Uterus (tissue), 4 donors: ENCODE results near the gene SLC35G1. TPM values are rescaled to one million over a fixed set of nuclear protein-coding genes. Genes with fewer than 3 reads are reported as not detected.
A peak's percentile ranks its signal among the peaks of the same experiment; 100 is the strongest.

Experiments
- DNase-seq, 2 donors: peaks; one replicate each; pipeline ENCODE4 v3.0.0-alpha.2; 2019 to 2020
- H3K27ac ChIP-seq, 2 donors: fragments of 200-600 bp; sonication (generic); 1 replicate in 1 of 2; 2 replicates in 1 of 2; pipeline ENCODE4 v1.5.1; 2016 to 2018
- H3K27me3 ChIP-seq, 2 donors: fragments of 200-600 bp; sonication (generic); one replicate each; pipeline ENCODE4 v1.5.1; 2018 to 2019; ENCODE audit warnings: control low read depth in 1 of 2
- H3K36me3 ChIP-seq, 2 donors: fragments of 200-600 bp; sonication (generic); one replicate each; pipeline ENCODE4 v1.5.1; 2019; ENCODE audit warnings: control low read depth in 1 of 2
- H3K4me1 ChIP-seq, 2 donors: fragments of 200-600 bp; sonication (generic); one replicate each; pipeline ENCODE4 v1.5.1; 2018 to 2019; ENCODE audit warnings: control low read depth in 1 of 2
- H3K4me3 ChIP-seq, 2 donors: fragments of 200-600 bp; sonication (generic); 1 replicate in 1 of 2; 2 replicates in 1 of 2; pipeline ENCODE4 v1.5.1; 2018 to 2019; ENCODE audit warnings: mild to moderate bottlenecking in 1 of 2
- H3K9me3 ChIP-seq, 2 donors: fragments of 200-600 bp; sonication (generic); one replicate each; pipeline ENCODE4 v1.5.1; 2019; ENCODE audit warnings: control low read depth in 1 of 2
- CTCF ChIP-seq, 4 experiments: fragments of 200-600 bp in 2 of 4; fragments of 450-650 bp in 2 of 4; sonication (generic) in 2 of 4; IDR thresholded peaks; one replicate each; pipeline ENCODE4 v1.5.1; 2016 to 2019; ENCODE audit warnings: antibody characterized with exemption in 4 of 4, mild to moderate bottlenecking in 2 of 4, moderate library complexity in 1 of 4
- POLR2A ChIP-seq, 2 donors: fragments of 450-650 bp; IDR thresholded peaks; one replicate each; pipeline ENCODE4 v1.6.1; 2016; ENCODE audit warnings: antibody characterized with exemption in 2 of 2, mild to moderate bottlenecking in 1 of 2, moderate library complexity in 1 of 2
- intact Hi-C: fragments of 100-400 bp; cut with DNase I; formaldehyde crosslinking; loops from one replicate; pipeline ENCODE4 v1.15.1; 2023; ENCODE audit warnings: low total_unique reads
- total RNA-seq, 4 donors: library from RNA; depleted of rRNA in 3 of 4; stranded (reverse); fragments of >200 nt in 3 of 4; gene quantifications; one replicate each; pipeline versions ENCODE4 v1.1.0 to v1.2.4, GENCODE V29; 2014 to 2023
- donor health status: DM: yes; HTN: yes; CAD: no.

SLC35G1 gene
- total RNA-seq, 4 donors from 2014 or later, result 2.8 to 6.7 (median 4.8) TPM

DNA sequence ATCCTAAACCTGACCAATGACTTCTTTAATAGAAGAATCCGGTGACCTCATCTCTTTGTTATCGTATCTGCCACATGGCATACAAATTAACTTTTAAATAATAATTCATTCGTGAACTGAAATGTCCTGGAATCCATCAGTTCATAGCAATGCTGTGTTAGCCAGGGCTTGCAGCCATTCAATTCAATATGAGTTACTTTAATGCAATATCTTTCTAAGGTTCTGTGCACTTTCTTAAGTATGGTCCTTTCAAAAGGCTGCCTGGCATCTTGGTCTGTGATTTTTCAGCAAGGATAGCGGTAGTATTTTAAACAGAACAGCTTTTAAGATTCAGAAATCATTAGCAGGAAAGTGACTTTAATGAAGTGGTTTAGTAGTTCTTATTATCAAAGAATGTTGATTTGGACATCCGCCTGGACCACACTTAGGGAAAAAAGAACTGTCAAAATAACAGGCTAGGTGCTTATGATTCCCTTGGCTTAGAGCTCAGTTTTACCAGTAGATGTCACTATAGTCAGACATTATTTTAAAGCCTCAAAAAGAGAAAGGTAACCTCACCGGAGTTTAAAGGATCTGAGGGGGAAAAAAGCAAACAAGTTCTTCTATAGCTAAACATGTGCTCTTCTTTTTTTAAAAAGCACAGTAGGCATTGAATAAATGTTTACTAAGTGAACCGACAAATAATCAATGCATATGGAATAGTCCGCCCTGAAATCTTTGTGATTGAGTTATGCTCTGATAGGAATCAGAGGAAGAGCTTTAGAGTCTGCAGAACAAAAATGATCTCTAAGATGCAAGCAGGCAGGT, 22.7 kb downstream of the SLC35G1 start:
- Histone ChIP-seq H3K27me3 (no peaks in the 10 kb centered on the region), H3K36me3 (no peaks in the 10 kb centered on the region), H3K9me3 (no peaks in the 10 kb centered on the region), H3K4me1 (no peaks in the 10 kb centered on the region), H3K4me3 (no peak overlapping the region), H3K27ac (peak overlapping the region in 1 of 2 donors; percentile 55)
- DNase-seq, result no peak
- intact Hi-C loops, result loop anchor here (5.0 kb wide), 1 partner anchor 406 kb away; no protein-coding TSS in a partner anchor
- no peak for TF ChIP-seq POLR2A (IDR thresholded peaks at IDR 0.05)
- peak; percentile 59 to 66 (median 64) for TF ChIP-seq CTCF (IDR thresholded peaks at IDR 0.05)

DNA sequence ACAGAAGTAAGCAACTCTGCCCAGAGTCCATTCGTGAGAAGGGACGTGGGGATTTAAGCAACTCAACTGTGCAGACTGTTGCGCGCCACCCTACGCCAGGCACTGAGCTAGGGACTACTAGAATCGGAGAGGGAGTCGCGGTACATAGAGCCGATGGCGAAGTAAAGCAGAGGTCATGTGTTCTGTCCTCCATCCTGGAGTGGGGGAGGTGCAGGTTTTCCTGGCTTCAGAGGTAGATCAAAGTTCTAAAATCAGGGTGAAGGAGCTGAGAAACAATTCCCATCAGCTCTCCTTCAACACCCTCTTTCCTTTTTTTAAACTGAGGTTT, 23.2 kb downstream of the SLC35G1 start:
- Histone ChIP-seq H3K36me3 (no peaks in the 10 kb centered on the region), H3K4me1 (no peaks in the 10 kb centered on the region), H3K27ac (peak overlapping the region in 1 of 2 donors; percentile 55), H3K9me3 (no peaks in the 10 kb centered on the region), H3K4me3 (no peak overlapping the region), H3K27me3 (no peaks in the 10 kb centered on the region)
- TF ChIP-seq POLR2A (IDR thresholded peaks at IDR 0.05) (no peak), CTCF (IDR thresholded peaks at IDR 0.05) (no peak)
- no peak for DNase-seq
- intact Hi-C loops, result loop anchor here (5.0 kb wide), 1 partner anchor 405 kb away; no protein-coding TSS in a partner anchor

DNA sequence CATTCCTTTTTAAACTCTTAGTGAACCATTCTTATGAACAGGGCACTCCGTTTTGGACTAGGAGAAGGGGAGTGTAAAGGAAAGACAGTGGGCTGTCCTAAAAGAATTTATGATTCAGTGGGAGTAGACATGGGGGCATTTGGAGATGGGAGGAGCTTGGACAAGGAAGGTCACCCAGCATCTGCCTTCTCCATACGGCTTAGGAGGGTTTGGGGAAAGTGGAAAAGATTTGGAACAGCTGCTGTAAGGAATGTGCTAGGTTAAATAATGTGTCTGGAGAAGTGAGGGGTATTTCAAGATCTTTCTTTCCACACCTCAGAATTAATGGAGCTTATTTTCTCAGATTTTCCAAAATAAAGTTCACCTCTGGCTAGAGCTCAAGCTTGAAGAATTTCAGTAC, 24.0 kb downstream of the SLC35G1 start:
- H3K4me1 ChIP-seq, result no peaks in the 10 kb centered on the region
- DNase-seq, result no peak
- no peaks in the 10 kb centered on the region for H3K36me3 ChIP-seq
- H3K4me3 ChIP-seq, result no peak overlapping the region
- intact Hi-C loops, result loop anchor here (5.0 kb wide), 1 partner anchor 404 kb away; no protein-coding TSS in a partner anchor
- H3K9me3 ChIP-seq, result no peaks in the 10 kb centered on the region
- TF ChIP-seq POLR2A (IDR thresholded peaks at IDR 0.05) (no peak), CTCF (IDR thresholded peaks at IDR 0.05) (no peak)
- H3K27me3 ChIP-seq, result no peaks in the 10 kb centered on the region
- peak overlapping the region in 1 of 2 donors; percentile 55 for H3K27ac ChIP-seq

GRCh38 chr10:93921338-93921737, 27.6 kb downstream of the SLC35G1 start:
- Histone ChIP-seq H3K4me1 (no peaks in the 10 kb centered on the region), H3K36me3 (no peaks in the 10 kb centered on the region), H3K4me3 (no peak overlapping the region), H3K27ac (no peak overlapping the region), H3K27me3 (no peaks in the 10 kb centered on the region), H3K9me3 (no peaks in the 10 kb centered on the region)
- no peak for TF ChIP-seq CTCF (IDR thresholded peaks at IDR 0.05)
- no peak for TF ChIP-seq POLR2A (IDR thresholded peaks at IDR 0.05)
- intact Hi-C loops, result no loop called here
- DNase-seq, result no peak

- no peaks in the 10 kb centered on the region for H3K4me1 ChIP-seq
- TF ChIP-seq POLR2A (IDR thresholded peaks at IDR 0.05) (no peak), CTCF (IDR thresholded peaks at IDR 0.05) (no peak)
- H3K27me3 ChIP-seq, result no peaks in the 10 kb centered on the region
- no peak overlapping the region for H3K4me3 ChIP-seq
- no peaks in the 10 kb centered on the region for H3K36me3 ChIP-seq
- no peak overlapping the region for H3K27ac ChIP-seq
- no peak for DNase-seq
- intact Hi-C loops, result no loop called here
- H3K9me3 ChIP-seq, result no peaks in the 10 kb centered on the region
Observed at GRCh38 chr10:93926613-93927012, 32.8 kb downstream of the SLC35G1 start.
